SK-MEL-5 (cell line): ENCODE data around the gene DEAF1. TPM values are rescaled to one million over a fixed set of nuclear protein-coding genes. Genes with fewer than 3 reads are reported as not detected.

Experiments
- DNase-seq: peaks from one replicate; pipeline ENCODE4 v3.0.0-alpha.2; 2016; ENCODE audit warnings: low read depth, low spot score
- in situ Hi-C: cut with HindIII; loops from 2 replicates; pipeline ENCODE4 v1.10.0; 2016; ENCODE audit warnings: low sequenced_read_pairs, high pct_unique_total_duplicates, low pct_unique_long_range_greater_than_20kb
- total RNA-seq: library from RNA; depleted of rRNA; stranded (reverse); fragments of >200 nt; shearing (Covaris generic); gene quantifications from 2 replicates; pipeline ENCODE4 v1.2.3, GENCODE V29; 2014

Gene DEAF1
- total RNA-seq, 1 experiment from 2014 or later = 33.8 TPM

DNA sequence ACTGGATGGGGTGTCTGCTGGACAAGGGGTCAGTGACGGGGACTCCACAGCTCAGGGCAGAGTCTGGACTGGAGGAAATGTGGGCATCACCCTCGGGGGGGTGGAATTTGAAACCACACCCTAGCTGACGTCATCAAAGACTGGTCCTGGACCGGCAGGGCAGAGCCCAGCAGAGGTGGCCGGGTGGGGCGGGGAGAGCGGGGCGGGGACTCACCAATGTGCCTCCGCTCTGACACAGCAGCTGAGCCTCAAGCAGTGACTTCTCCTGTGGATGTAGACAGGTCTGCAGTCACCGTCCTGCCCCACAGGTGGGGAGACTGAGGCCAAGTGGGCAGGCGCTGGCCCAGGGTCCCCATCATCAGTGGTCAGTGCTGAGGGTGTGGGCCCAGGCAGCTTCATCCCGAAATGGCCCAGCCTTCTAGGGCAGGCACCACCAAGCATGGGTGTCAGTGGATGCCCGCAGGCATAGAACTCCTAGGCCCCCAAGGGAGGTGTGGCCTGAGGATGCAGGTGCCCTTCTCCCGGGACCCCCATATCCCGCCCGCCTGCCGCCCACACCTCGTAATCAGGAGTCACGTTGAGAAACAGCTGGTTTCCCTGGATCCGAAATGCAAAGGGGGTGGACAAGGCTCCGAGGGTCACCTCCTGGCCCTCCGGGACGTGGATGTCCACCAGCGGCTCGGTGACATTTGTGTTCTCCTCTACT lies 70.9 kb downstream of the DEAF1 start:
- DNase-seq = no peak
- in situ Hi-C loops = no loop called here

DNA sequence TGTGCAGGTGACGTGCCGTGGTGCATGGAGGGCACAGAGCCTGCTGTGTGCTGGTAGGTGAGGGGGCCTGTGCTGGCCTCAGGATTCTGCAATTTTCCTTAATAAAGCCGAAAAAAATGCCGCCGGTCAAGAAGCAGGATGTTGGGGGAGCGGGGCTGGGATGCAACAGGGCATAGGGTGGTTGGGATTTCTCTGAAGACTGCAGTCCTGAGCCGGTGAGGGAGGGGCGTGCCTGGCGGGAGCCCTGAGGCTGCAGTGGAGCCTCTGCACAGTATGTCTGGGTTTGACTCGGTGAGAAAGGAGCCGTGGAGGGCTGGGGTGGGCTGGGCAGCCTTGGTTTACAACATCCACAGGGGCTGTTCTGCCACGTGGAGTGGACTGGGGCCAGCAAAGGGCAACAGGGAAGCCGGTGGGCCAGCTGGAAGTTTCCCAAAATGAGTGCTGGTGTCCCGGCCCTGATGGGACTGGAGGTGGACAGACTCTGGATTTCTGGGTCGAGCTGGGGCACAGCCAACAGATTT lies 71.6 kb downstream of the DEAF1 start:
- DNase-seq = no peak
- in situ Hi-C loops = no loop called here

DNA sequence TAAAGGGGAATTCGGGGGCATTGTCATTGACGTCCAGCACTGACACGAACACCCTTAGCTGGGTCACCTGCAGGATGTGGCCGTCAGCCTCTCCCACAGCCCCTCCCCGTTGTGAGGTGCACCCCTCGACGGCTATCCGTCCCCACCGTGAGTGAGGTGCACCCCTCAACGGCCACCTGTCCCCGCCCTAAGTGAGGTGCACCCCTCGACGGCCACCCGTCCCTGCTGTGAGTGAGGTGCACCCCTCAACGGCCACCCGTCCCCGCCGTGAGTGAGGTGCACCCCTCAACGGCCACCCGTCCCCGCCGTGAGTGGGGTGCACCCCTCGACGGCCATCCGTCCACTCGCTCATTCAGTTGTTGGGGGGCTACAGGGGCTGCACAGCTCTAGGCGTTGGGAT lies 73.2 kb downstream of the DEAF1 start:
- in situ Hi-C loops = no loop called here
- DNase-seq = no peak

GRCh38 chr11:620935-621814 lies 73.8 kb downstream of the DEAF1 start:
- DNase-seq = no peak
- in situ Hi-C loops = no loop called here

DNA sequence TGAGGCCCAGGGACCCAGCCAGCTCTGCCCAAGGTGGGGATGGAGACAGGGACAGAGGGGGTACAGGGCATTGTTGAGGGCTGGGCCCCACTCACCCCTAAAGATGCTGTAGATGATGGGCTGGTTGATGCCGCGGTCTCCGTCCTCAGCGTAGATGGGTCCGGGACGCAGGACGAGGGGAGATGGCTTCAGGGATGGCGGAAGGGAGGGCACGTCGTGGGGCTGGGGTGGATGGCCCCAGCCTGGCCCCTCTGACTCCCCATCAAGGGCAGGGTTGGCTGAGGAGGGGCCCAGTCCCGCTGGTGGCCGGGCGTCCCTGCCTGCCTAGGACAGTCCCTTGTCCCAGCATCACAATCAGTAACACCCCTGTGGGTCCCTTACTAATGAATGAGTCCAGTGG lies 74.8 kb downstream of the DEAF1 start:
- no peak for DNase-seq
- in situ Hi-C loops = no loop called here

GRCh38 chr11:619628-620050 lies 75.4 kb downstream of the DEAF1 start:
- in situ Hi-C loops = no loop called here

GRCh38 chr11:618856-619627 lies 76.0 kb downstream of the DEAF1 start:
- in situ Hi-C loops = no loop called here
- no peak for DNase-seq

More at GRCh38 chr11:619628-620050, 75.4 kb downstream of the DEAF1 start:
- DNase-seq = no peak

DNA sequence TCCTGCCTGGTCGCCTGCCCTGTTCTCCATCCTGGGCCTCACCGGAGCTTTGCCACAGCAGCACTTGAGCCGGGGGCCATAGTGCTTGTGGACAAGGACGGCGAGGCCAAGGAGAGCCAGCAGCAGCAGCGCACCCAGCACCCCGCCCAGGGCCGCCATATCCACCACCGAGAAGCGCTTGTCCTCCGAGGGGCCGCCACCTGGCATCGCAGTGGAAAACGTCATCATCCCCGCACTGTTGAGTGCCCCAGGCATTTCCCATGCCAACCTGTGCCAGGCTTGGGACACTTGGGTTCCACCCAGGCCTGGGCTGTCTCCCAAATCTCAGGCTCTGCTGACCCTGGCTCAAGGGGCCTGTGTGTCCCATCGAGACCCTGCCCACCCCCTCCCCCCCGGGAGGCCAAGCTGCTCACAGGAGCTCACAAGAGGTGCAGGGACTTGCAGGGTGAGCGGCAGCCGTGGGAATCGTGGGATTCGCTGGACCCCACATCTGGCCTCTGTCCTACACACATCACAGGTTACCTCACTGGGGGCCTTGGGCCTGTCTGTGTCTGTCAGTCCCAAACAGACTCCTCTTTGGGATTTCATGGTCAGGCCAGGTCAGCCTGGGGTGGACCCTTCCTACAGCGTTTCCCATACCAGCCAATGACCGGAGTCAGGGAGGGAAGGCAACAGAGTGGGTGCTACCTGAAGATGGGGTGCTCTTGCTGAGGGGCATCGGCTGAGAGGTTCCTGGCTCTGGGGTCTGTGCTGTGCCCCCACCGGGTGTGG lies 76.9 kb downstream of the DEAF1 start:
- no peak for DNase-seq

GRCh38 chr11:617199-617911 lies 77.7 kb downstream of the DEAF1 start:
- in situ Hi-C loops = no loop called here
- DNase-seq = no peak

More for the DNA sequence above, 76.9 kb downstream of the DEAF1 start:
- in situ Hi-C loops = no loop called here

GRCh38 chr11:616320-617198 lies 78.5 kb downstream of the DEAF1 start:
- in situ Hi-C loops = no loop called here
- DNase-seq = no peak

DNA sequence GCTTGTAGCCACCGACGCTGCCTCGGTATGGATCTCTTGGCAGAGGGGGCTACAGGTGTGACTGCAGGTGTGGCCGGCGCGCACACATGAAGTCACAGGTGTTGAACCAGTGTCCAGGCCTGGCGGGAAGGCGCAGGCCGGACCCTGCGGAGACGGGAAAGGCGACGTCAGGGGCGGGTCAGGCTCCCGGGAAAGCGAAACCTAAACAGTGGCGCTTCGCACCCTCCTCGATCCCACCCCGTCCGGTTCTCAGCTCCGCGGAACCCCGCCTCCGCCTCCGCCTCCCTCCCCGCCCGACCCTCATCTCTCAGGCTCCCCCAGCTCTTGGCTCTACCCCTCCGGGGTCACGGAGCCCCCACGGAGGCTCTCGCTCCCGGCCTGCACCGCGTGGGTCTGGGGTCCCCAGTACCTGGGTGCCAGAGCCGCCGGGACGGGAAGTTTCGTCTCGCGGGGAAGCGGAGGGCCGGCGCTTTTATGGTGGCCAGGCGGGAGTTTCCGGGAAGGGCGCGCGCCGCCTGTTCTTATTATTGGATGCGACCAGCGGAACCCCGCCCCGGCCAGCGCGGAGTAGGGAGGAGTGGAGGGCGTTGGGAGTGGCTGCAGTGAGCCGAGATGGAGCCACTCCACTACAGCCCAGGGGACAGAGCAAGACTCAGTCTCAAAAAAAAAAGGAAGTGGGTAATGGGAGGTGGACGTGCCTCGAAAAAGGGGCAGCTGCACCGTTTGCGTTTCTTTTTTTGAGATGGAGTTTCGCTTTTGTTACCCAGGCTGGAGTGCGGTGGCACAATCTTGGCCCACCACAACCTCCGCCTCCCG lies 79.3 kb downstream of the DEAF1 start, which contains the start of gene IRF7:
Gene IRF7, minus strand, starts transcription at position 447 of the 816 bp plus-strand sequence. CDS start 586 bp downstream, outside the sequence.
- in situ Hi-C loops = no loop called here
- peak; percentile 91 for DNase-seq

- DNase-seq = no peak
- in situ Hi-C loops = no loop called here
Observed at GRCh38 chr11:614623-615503, 80.2 kb downstream of the DEAF1 start.

DNA sequence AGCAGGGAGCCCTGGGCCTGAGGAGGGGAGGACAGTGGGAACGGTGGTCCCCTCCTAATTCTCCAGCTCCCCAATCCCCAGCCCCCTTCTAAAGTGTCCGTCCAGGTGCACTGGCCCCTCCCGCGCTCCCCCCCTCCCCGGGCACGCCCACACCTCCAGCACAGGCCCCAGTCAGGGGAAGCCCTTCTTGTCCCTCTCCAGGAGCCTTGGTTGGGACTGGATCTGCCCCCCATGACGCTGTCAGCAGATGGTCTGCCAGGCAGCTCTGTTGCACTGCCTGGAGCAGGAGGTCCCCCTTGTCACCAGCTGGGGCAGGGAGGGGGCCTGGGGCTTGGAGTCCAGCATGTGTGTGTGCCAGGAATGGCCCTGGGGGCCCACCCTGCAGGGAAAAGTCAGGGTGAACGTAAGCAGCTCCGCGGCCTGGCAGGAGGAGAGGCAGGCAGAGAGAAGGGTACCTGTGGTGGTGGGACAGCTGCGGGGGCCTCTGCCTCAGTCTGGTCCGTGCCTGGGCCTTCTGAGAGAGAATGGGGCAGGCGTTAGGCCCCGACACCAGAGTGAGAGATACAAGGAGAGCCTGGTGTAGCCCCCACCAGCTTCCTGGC lies 80.9 kb downstream of the DEAF1 start:
- no peak for DNase-seq
- in situ Hi-C loops = no loop called here
